Measurements from ENCODE around the gene TMPRSS13. TPM values are rescaled to one million over a fixed set of nuclear protein-coding genes. Genes with fewer than 3 reads are reported as not detected.

TMPRSS13 gene
- polyA plus RNA-seq, 2 donors = 13.5 to 16.7 TPM

DNA sequence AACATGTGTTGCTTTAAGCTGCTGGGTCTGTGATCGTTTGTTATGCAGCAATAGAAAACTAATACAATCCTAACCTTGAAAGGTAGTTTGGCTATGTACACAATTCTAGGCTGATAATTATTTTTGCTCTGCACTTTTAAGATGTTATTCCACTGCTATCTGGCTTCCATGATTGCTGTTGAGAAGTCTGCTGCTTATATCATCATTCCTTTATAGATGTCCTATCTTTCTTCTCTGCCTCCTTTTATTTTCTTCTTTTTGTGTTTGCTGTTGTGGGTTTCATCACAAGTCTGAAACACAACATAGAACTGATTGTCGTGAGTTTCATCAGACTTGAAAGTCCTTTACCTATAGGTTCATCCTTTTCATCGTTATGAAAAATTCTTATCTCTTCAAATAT lies 76.9 kb downstream of the TMPRSS13 start:
- Histone ChIP-seq H3K9me3 (ENCODE audit: control insufficient read depth in 2 of 2, insufficient read depth in 1 of 2, low read depth in 1 of 2, low read length in 1 of 2) (no peaks in the 10 kb centered on the region), H3K4me1 (ENCODE audit: control insufficient read depth in 2 of 2, insufficient read depth in 2 of 2, low read length in 1 of 2) (no peaks in the 10 kb centered on the region), H3K27ac (ENCODE audit: low read depth in 2 of 2, low read length in 1 of 2) (no peak overlapping the region), H3K4me3 (ENCODE audit: low read depth in 1 of 2, low read length in 2 of 2) (no peak overlapping the region), H3K36me3 (ENCODE audit: control insufficient read depth in 2 of 2, insufficient read depth in 2 of 2, low read length in 1 of 2) (no peaks in the 10 kb centered on the region), H3K27me3 (ENCODE audit: control insufficient read depth in 1 of 2, insufficient read depth in 2 of 2, low read length in 2 of 2) (no peaks in the 10 kb centered on the region)
- 68 to 77% methylated on average over 3 of the region's 3 CpGs for WGBS, 2 donors

GRCh38 chr11:117851852-117852251 lies 77.3 kb downstream of the TMPRSS13 start:
- H3K4me3 ChIP-seq (ENCODE audit: low read depth in 1 of 2, low read length in 2 of 2) = no peak overlapping the region
- H3K4me1 ChIP-seq (ENCODE audit: control insufficient read depth in 2 of 2, insufficient read depth in 2 of 2, low read length in 1 of 2) = no peaks in the 10 kb centered on the region
- no peaks in the 10 kb centered on the region for H3K9me3 ChIP-seq (ENCODE audit: control insufficient read depth in 2 of 2, insufficient read depth in 1 of 2, low read depth in 1 of 2, low read length in 1 of 2)
- 53 to 65% methylated on average over 3 of the region's 3 CpGs for WGBS, 2 donors
- no peaks in the 10 kb centered on the region for H3K27me3 ChIP-seq (ENCODE audit: control insufficient read depth in 1 of 2, insufficient read depth in 2 of 2, low read length in 2 of 2)
- no peak overlapping the region for H3K27ac ChIP-seq (ENCODE audit: low read depth in 2 of 2, low read length in 1 of 2)
- H3K36me3 ChIP-seq (ENCODE audit: control insufficient read depth in 2 of 2, insufficient read depth in 2 of 2, low read length in 1 of 2) = no peaks in the 10 kb centered on the region

- 64 to 81% methylated on average over 3 of the region's 3 CpGs for WGBS, 2 donors
- H3K4me1 ChIP-seq (ENCODE audit: control insufficient read depth in 2 of 2, insufficient read depth in 2 of 2, low read length in 1 of 2) = no peaks in the 10 kb centered on the region
- no peak overlapping the region for H3K27ac ChIP-seq (ENCODE audit: low read depth in 2 of 2, low read length in 1 of 2)
Measured at GRCh38 chr11:117851106-117851505, 78.1 kb downstream of the TMPRSS13 start.

More at GRCh38 chr11:117851106-117851505, 78.1 kb downstream of the TMPRSS13 start:
- Histone ChIP-seq H3K36me3 (ENCODE audit: control insufficient read depth in 2 of 2, insufficient read depth in 2 of 2, low read length in 1 of 2) (no peaks in the 10 kb centered on the region), H3K4me3 (ENCODE audit: low read depth in 1 of 2, low read length in 2 of 2) (no peak overlapping the region), H3K27me3 (ENCODE audit: control insufficient read depth in 1 of 2, insufficient read depth in 2 of 2, low read length in 2 of 2) (no peaks in the 10 kb centered on the region), H3K9me3 (ENCODE audit: control insufficient read depth in 2 of 2, insufficient read depth in 1 of 2, low read depth in 1 of 2, low read length in 1 of 2) (no peaks in the 10 kb centered on the region)

Other genes starting within 250 kb of the TMPRSS13 start
- gene DSCAML1, start 132.2 kb downstream of the TMPRSS13 start, polyA plus RNA-seq = under 1 TPM; 0.04 TPM
- 1 to 10 TPM in 1 of 2 donors, under 1 TPM in 1; 0.75 to 1.0 TPM for gene FXYD2, start 104.7 kb downstream of the TMPRSS13 start, polyA plus RNA-seq
- 1 to 10 TPM; 3.4 to 7.0 TPM for gene FXYD6, start 52.7 kb downstream of the TMPRSS13 start, polyA plus RNA-seq
- 1 to 10 TPM; 2.0 to 2.2 TPM for gene IL10RA, start 57.0 kb upstream of the TMPRSS13 start, polyA plus RNA-seq
- 100 to 1,000 TPM; 101 to 129 TPM for gene TMPRSS4, start 147.7 kb upstream of the TMPRSS13 start, polyA plus RNA-seq
- gene SMIM35, start 157.6 kb upstream of the TMPRSS13 start, polyA plus RNA-seq = under 1 TPM; 0.01 to 0.02 TPM
- gene SCN4B, start 223.4 kb upstream of the TMPRSS13 start, polyA plus RNA-seq = 1 to 10 TPM in 1 of 2 donors, under 1 TPM in 1; 0.75 to 1.1 TPM
- gene SCN2B, start 247.2 kb upstream of the TMPRSS13 start, polyA plus RNA-seq = under 1 TPM; 0.06 to 0.19 TPM